Measurements from ENCODE around the gene CRLF2.

DNA sequence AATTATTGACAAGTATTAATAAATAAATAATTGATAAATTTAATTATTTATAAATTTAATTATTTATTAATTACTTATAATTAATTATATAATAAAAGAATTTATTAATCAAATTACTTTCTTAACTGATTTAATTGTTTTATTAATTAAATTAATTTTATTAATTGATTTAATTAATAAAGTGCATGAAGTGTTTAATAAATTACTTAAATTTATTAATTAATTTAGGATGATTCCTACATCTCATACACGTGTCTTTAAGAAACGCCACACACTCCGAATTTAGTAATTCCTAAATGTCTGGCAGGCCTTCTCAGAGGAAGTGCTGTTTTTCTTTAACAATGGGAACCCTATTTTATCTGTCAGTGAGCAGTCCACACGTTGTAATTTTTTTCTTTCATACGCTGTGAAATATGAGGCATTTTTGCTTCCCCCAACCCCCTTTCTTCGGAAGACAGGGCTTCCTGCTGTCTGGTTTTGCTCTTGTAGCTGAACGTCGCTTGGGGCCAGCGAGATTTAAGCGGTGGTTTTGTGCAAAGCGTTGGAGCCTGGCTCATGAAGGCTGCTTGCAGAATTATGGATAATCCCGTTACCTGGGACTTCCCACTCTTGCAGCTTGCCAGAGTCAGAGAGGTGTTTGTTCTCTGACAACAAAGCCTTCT, 46.8 kb downstream of the CRLF2 start:
- no peak for TF ChIP-seq POLR2A (IDR thresholded peaks at IDR 0.05)
- TF ChIP-seq, protein P1, sequence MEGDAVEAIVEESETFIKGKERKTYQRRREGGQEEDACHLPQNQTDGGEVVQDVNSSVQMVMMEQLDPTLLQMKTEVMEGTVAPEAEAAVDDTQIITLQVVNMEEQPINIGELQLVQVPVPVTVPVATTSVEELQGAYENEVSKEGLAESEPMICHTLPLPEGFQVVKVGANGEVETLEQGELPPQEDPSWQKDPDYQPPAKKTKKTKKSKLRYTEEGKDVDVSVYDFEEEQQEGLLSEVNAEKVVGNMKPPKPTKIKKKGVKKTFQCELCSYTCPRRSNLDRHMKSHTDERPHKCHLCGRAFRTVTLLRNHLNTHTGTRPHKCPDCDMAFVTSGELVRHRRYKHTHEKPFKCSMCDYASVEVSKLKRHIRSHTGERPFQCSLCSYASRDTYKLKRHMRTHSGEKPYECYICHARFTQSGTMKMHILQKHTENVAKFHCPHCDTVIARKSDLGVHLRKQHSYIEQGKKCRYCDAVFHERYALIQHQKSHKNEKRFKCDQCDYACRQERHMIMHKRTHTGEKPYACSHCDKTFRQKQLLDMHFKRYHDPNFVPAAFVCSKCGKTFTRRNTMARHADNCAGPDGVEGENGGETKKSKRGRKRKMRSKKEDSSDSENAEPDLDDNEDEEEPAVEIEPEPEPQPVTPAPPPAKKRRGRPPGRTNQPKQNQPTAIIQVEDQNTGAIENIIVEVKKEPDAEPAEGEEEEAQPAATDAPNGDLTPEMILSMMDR (IDR thresholded peaks at IDR 0.05): no peak
